HG03520 (cell line): ENCODE measurements around the gene RFX7.

Source experiments
- ATAC-seq: cut with Tn5 transposase; IDR thresholded peaks from one replicate; pipeline ENCODE4 v1.9.1; 2021; ENCODE audit warnings: mild to moderate bottlenecking, moderate library complexity; ENCODE audit not compliant: unreplicated experiment

Gene RFX7

GRCh38 chr15:56052395-56053045 lies 191.2 kb downstream of the RFX7 start:
- ATAC-seq = no peak

GRCh38 chr15:56051676-56052075 lies 192.0 kb downstream of the RFX7 start:
- no peak for ATAC-seq

GRCh38 chr15:56049577-56049976 lies 194.1 kb downstream of the RFX7 start:
- no peak for ATAC-seq

GRCh38 chr15:56047354-56047753 lies 196.3 kb downstream of the RFX7 start:
- no peak for ATAC-seq

GRCh38 chr15:56045068-56045748 lies 198.5 kb downstream of the RFX7 start:
- ATAC-seq = no peak

GRCh38 chr15:56042982-56043980 lies 200.4 kb downstream of the RFX7 start:
- ATAC-seq = no peak

- ATAC-seq = no peak
Measured at GRCh38 chr15:56042498-56042897, 201.2 kb downstream of the RFX7 start.

GRCh38 chr15:56042031-56042430 lies 201.6 kb downstream of the RFX7 start:
- ATAC-seq = no peak

GRCh38 chr15:56040081-56041035 lies 203.3 kb downstream of the RFX7 start:
- ATAC-seq = no peak

GRCh38 chr15:56038707-56039106 lies 205.0 kb downstream of the RFX7 start:
- ATAC-seq = no peak

GRCh38 chr15:56038015-56038414 lies 205.7 kb downstream of the RFX7 start:
- ATAC-seq = no peak
